Mesenchymal stem cell (in vitro differentiated cells and primary cell): ENCODE data around the gene MASP2.
"Not testable (repeated sequence)": the region's sequence is repeated elsewhere in the genome, so short reads cannot be mapped to it uniquely, and the experiment has no call there.

Experiments used
- DNase-seq: peaks from one replicate; pipeline ENCODE4 v3.0.0-alpha.2; 2013
- H2AFZ ChIP-seq: one replicate; pipeline ENCODE4 v1.6.1; 2013; ENCODE audit warnings: low read depth, mild to moderate bottlenecking, control low read depth, inconsistent platforms, low read length, moderate library complexity
- H2AK5ac ChIP-seq: 2 replicates; pipeline ENCODE4 v1.6.1; 2013; ENCODE audit warnings: low read length, moderate library complexity, mild to moderate bottlenecking, inconsistent platforms; ENCODE audit not compliant: severe bottlenecking
- H2BK120ac ChIP-seq: one replicate; pipeline ENCODE4 v1.6.1; 2013; ENCODE audit warnings: low read depth, mild to moderate bottlenecking, inconsistent platforms, low read length, moderate library complexity
- H2BK12ac ChIP-seq, 2 experiments: one replicate each; pipeline ENCODE4 v1.6.1; 2013; ENCODE audit warnings: inconsistent platforms in 2 of 2, low read length in 2 of 2, mild to moderate bottlenecking in 2 of 2, moderate library complexity in 2 of 2, control low read depth in 1 of 2
- H2BK15ac ChIP-seq: one replicate; pipeline ENCODE4 v1.6.1; 2013; ENCODE audit warnings: mild to moderate bottlenecking, low read depth, inconsistent platforms; ENCODE audit not compliant: poor library complexity, severe bottlenecking
- H2BK5ac ChIP-seq: 2 replicates; pipeline ENCODE4 v1.6.1; 2013; ENCODE audit warnings: low read depth, mild to moderate bottlenecking, low read length, control low read depth, inconsistent platforms; ENCODE audit not compliant: poor library complexity, severe bottlenecking
- H3K14ac ChIP-seq, 2 experiments: one replicate each; pipeline ENCODE4 v1.6.1; 2013; ENCODE audit warnings: inconsistent platforms in 2 of 2, low read length in 2 of 2, control low read depth in 1 of 2, mild to moderate bottlenecking in 1 of 2, moderate library complexity in 1 of 2
- H3K18ac ChIP-seq, 2 experiments: one replicate each; pipeline ENCODE4 v1.6.1; 2013; ENCODE audit warnings: inconsistent platforms in 2 of 2, low read length in 2 of 2, control low read depth in 1 of 2, low read depth in 1 of 2, mild to moderate bottlenecking in 1 of 2
- H3K23ac ChIP-seq, 2 experiments: one replicate each; pipeline ENCODE4 v1.6.1; 2013; ENCODE audit warnings: inconsistent platforms in 2 of 2, low read length in 2 of 2, mild to moderate bottlenecking in 2 of 2, moderate library complexity in 2 of 2, control low read depth in 1 of 2
- H3K27ac ChIP-seq: 2 replicates; pipeline ENCODE4 v1.5.1; 2013; ENCODE audit warnings: mild to moderate bottlenecking, moderate library complexity, low read length, control low read depth, inconsistent platforms; ENCODE audit not compliant: poor library complexity, severe bottlenecking
- H3K27me3 ChIP-seq, 2 experiments: 2 replicates each; pipeline versions ENCODE4 v1.6.1 to v1.7.0; 2013; ENCODE audit warnings: low read length in 2 of 2, mild to moderate bottlenecking in 2 of 2, moderate library complexity in 2 of 2, control low read depth in 1 of 2, inconsistent platforms in 1 of 2; ENCODE audit not compliant: control insufficient read depth in 1 of 2, insufficient read depth in 1 of 2
- H3K36me3 ChIP-seq, 2 experiments: 2 replicates each; pipeline versions ENCODE4 v1.6.1 to v1.7.0; 2013; ENCODE audit warnings: low read length in 2 of 2, control low read depth in 1 of 2, inconsistent platforms in 1 of 2, low read depth in 1 of 2, mild to moderate bottlenecking in 1 of 2; ENCODE audit not compliant: insufficient read depth in 2 of 2, control insufficient read depth in 1 of 2
- H3K4ac ChIP-seq, 2 experiments: one replicate each; pipeline ENCODE4 v1.6.1; 2013; ENCODE audit warnings: inconsistent platforms in 2 of 2, low read length in 2 of 2, mild to moderate bottlenecking in 2 of 2, moderate library complexity in 2 of 2, control low read depth in 1 of 2, low read depth in 1 of 2
- H3K4me1 ChIP-seq: 2 replicates; pipeline ENCODE4 v1.6.1; 2013; ENCODE audit warnings: low read depth, low read length, control low read depth; ENCODE audit not compliant: control insufficient read depth, insufficient read depth
- H3K4me2 ChIP-seq: 2 replicates; pipeline ENCODE4 v1.6.1; 2013; ENCODE audit warnings: low read length, mild to moderate bottlenecking, inconsistent platforms; ENCODE audit not compliant: poor library complexity, severe bottlenecking
- H3K4me3 ChIP-seq, 2 experiments: 2 replicates each; pipeline versions ENCODE4 v1.5.1 to v1.7.0; 2013; ENCODE audit warnings: low read length in 2 of 2, mild to moderate bottlenecking in 2 of 2, control low read depth in 1 of 2, low read depth in 1 of 2; ENCODE audit not compliant: insufficient read depth in 1 of 2
- H3K79me1 ChIP-seq: replicated peaks from 2 replicates; pipeline ENCODE4 v1.6.1; 2013; ENCODE audit warnings: mild to moderate bottlenecking, control low read depth, low read length, inconsistent platforms; ENCODE audit not compliant: poor library complexity, severe bottlenecking
- H3K9ac ChIP-seq: 2 replicates; pipeline ENCODE4 v1.7.0; 2013; ENCODE audit warnings: mild to moderate bottlenecking, low read length, moderate library complexity
- H3K9me3 ChIP-seq: 2 replicates; pipeline ENCODE4 v1.7.0; 2013; ENCODE audit warnings: mild to moderate bottlenecking, low read length; ENCODE audit not compliant: control insufficient read depth
- H4K8ac ChIP-seq: one replicate; pipeline ENCODE4 v1.6.1; 2013; ENCODE audit warnings: inconsistent platforms, mild to moderate bottlenecking, low read length, moderate library complexity
- H4K91ac ChIP-seq: one replicate; pipeline ENCODE4 v1.6.1; 2013; ENCODE audit warnings: mild to moderate bottlenecking, low read length, inconsistent platforms
- WGBS: methylation state at CpG from one replicate; pipeline ENCODE4 v1.1.7; 2013; ENCODE audit warnings: mixed read lengths; 5-methylcytosine and 5-hydroxymethylcytosine counted together

MASP2 gene

GRCh38 chr1:11041048-11041447, 6.0 kb downstream of the MASP2 start:
- Histone ChIP-seq H3K4me1 (no peaks in the 10 kb centered on the region), H3K4me2 (no peak overlapping the region), H2BK15ac (no peak overlapping the region), H3K23ac (no peak overlapping the region), H3K4ac (no peak overlapping the region), H2BK12ac (no peak overlapping the region), H3K4me3 (no peak overlapping the region), H3K79me1 (no peaks in the 10 kb centered on the region), H4K8ac (no peak overlapping the region), H2AK5ac (no peak overlapping the region), H4K91ac (no peak overlapping the region), H3K18ac (no peak overlapping the region), H3K9me3 (peaks cover 7% of the 10 kb centered on the region), H3K27ac (no peak overlapping the region), H3K14ac (no peak overlapping the region), H3K36me3 (no peaks in the 10 kb centered on the region), H2BK5ac (no peak overlapping the region), H2BK120ac (no peak overlapping the region), H3K9ac (no peak overlapping the region), H2AFZ (no peak overlapping the region), H3K27me3 (peaks cover 12 to 44% of the 10 kb centered on the region in 2 experiments)
- no peak for DNase-seq

- H2BK5ac ChIP-seq, H3K36me3 ChIP-seq, H3K9me3 ChIP-seq, H2BK120ac ChIP-seq, H2AK5ac ChIP-seq, H3K4me2 ChIP-seq, H3K4me1 ChIP-seq, H3K27ac ChIP-seq, H3K18ac ChIP-seq, H3K4ac ChIP-seq, H3K4me3 ChIP-seq, H3K9ac ChIP-seq, H2BK12ac ChIP-seq, H2AFZ ChIP-seq, H4K91ac ChIP-seq, H2BK15ac ChIP-seq, H3K23ac ChIP-seq, DNase-seq, H4K8ac ChIP-seq, H3K79me1 ChIP-seq, H3K14ac ChIP-seq: not testable (repeated sequence)
- peaks cover 12 to 39% of the 10 kb centered on the region in 2 experiments for H3K27me3 ChIP-seq
- WGBS = 98% methylated on average over 3 of the region's 7 CpGs
These were observed 7.0 kb downstream of the MASP2 start for GRCh38 chr1:11040105-11040429.

- no peak overlapping the region for H2BK15ac ChIP-seq
- H4K91ac ChIP-seq = no peak overlapping the region
- no peak overlapping the region for H3K14ac ChIP-seq
- no peak for DNase-seq
- 68% methylated on average over 2 of the region's 2 CpGs for WGBS
- no peak overlapping the region for H3K23ac ChIP-seq
- no peak overlapping the region for H2BK5ac ChIP-seq
- H3K27me3 ChIP-seq = peaks cover 12 to 39% of the 10 kb centered on the region in 2 experiments
- no peak overlapping the region for H2AFZ ChIP-seq
- H3K79me1 ChIP-seq = no peaks in the 10 kb centered on the region
- no peak overlapping the region for H2BK12ac ChIP-seq
- no peak overlapping the region for H2AK5ac ChIP-seq
- H3K9me3 ChIP-seq = peaks cover 7% of the 10 kb centered on the region
- no peak overlapping the region for H2BK120ac ChIP-seq
- no peak overlapping the region for H3K4ac ChIP-seq
- no peak overlapping the region for H4K8ac ChIP-seq
- H3K18ac ChIP-seq = no peak overlapping the region
- H3K36me3 ChIP-seq = no peaks in the 10 kb centered on the region
- H3K4me3 ChIP-seq = no peak overlapping the region
- H3K27ac ChIP-seq = no peak overlapping the region
- H3K4me2 ChIP-seq = no peak overlapping the region
- no peaks in the 10 kb centered on the region for H3K4me1 ChIP-seq
- no peak overlapping the region for H3K9ac ChIP-seq
These were observed 7.5 kb downstream of the MASP2 start for GRCh38 chr1:11039351-11040104.

GRCh38 chr1:11037740-11038182, 9.3 kb downstream of the MASP2 start:
- H4K8ac ChIP-seq = no peak overlapping the region
- no peak overlapping the region for H2AK5ac ChIP-seq
- H3K4me3 ChIP-seq = no peak overlapping the region
- H3K14ac ChIP-seq = no peak overlapping the region
- H2BK15ac ChIP-seq = no peak overlapping the region
- peak; percentile 80 for DNase-seq
- no peak overlapping the region for H4K91ac ChIP-seq
- 2% methylated on average over 7 of the region's 8 CpGs for WGBS
- H3K4me1 ChIP-seq = no peaks in the 10 kb centered on the region
- H3K79me1 ChIP-seq = no peaks in the 10 kb centered on the region
- no peak overlapping the region for H2BK12ac ChIP-seq
- H3K27ac ChIP-seq = no peak overlapping the region
- H3K23ac ChIP-seq = no peak overlapping the region
- H3K4ac ChIP-seq = no peak overlapping the region
- H2BK5ac ChIP-seq = no peak overlapping the region
- H3K9me3 ChIP-seq = peaks cover 7% of the 10 kb centered on the region
- H2BK120ac ChIP-seq = no peak overlapping the region
- H2AFZ ChIP-seq = no peak overlapping the region
- no peak overlapping the region for H3K18ac ChIP-seq
- peaks cover 12 to 32% of the 10 kb centered on the region in 2 experiments for H3K27me3 ChIP-seq
- H3K9ac ChIP-seq = no peak overlapping the region
- H3K36me3 ChIP-seq = no peaks in the 10 kb centered on the region
- no peak overlapping the region for H3K4me2 ChIP-seq
